ENCODE results near the gene RFTN2. TPM values are rescaled to one million over a fixed set of nuclear protein-coding genes. Genes with fewer than 3 reads are reported as not detected.

RFTN2 gene
- total RNA-seq, 2 donors from 2014 or later, result not detected

Other genes with a start within 250 kb of the RFTN2 start
- 100 to 1,000 TPM; 272 to 287 TPM for gene SF3B1, start 240.6 kb downstream of the RFTN2 start, total RNA-seq
- 10 to 100 TPM; 27.8 to 40.4 TPM for gene COQ10B, start 222.0 kb downstream of the RFTN2 start, total RNA-seq
- 100 to 1,000 TPM; 380 to 655 TPM for gene HSPD1, start 175.7 kb downstream of the RFTN2 start, total RNA-seq
- gene HSPE1, start 175.2 kb downstream of the RFTN2 start, total RNA-seq, result 100 to 1,000 TPM; 140 to 158 TPM
- 10 to 100 TPM; 16.9 to 25.7 TPM for gene MOB4, start 159.5 kb downstream of the RFTN2 start, total RNA-seq
- gene MARS2, start 29.8 kb upstream of the RFTN2 start, total RNA-seq, result 10 to 100 TPM; 16.2 to 31.4 TPM
- not detected for gene BOLL, start 109.7 kb upstream of the RFTN2 start, total RNA-seq
- gene PLCL1, start 129.0 kb upstream of the RFTN2 start, total RNA-seq, result under 1 TPM; 0.14 to 0.95 TPM